ENCODE data around the gene FCF1.
A peak's percentile ranks its signal among the peaks of the same experiment; 100 is the strongest.

Gene FCF1, protein sequence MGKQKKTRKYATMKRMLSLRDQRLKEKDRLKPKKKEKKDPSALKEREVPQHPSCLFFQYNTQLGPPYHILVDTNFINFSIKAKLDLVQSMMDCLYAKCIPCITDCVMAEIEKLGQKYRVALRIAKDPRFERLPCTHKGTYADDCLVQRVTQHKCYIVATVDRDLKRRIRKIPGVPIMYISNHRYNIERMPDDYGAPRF
- total RNA-seq = 30.5 to 87.8 (median 57.4) reads per million in 3 experiments

- DNase-seq = peak; percentile 83
Measured at GRCh38 chr14:74712499-74713394, at the start of gene FCF1, which contains the start of gene AREL1. FCF1 (plus strand) TSS chr14:74713144; CDS start chr14:74713198, 54 bp downstream. AREL1 (minus strand) TSS chr14:74713080; CDS start chr14:74685615, 27,465 bp downstream.

GRCh38 chr14:74663884-74664283 lies 49.1 kb upstream of the FCF1 start:
- no peak for DNase-seq

- no peak for DNase-seq
Measured at GRCh38 chr14:74664717-74665116, 48.2 kb upstream of the FCF1 start.

- no peak for DNase-seq
Measured at GRCh38 chr14:74667758-74668157, 45.2 kb upstream of the FCF1 start.

DNA sequence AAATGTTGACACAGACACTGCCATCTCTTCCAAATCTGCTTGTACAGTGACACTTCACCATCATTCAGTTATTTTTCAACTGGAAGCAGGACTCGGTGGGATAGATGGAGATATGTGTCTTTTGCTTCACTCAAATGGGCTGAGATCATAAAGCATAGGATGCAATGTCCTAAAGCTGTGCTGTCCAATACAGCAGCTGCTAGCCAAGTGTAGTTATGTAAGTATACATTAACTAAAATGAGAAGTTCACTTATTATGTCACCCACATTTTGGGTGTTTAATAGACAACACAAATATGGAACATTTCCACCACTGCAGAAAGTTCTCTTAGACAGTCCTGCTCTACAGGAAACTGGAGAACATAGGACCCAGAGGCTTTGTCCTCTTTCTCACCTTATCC lies 43.7 kb upstream of the FCF1 start:
- DNase-seq = no peak

DNA sequence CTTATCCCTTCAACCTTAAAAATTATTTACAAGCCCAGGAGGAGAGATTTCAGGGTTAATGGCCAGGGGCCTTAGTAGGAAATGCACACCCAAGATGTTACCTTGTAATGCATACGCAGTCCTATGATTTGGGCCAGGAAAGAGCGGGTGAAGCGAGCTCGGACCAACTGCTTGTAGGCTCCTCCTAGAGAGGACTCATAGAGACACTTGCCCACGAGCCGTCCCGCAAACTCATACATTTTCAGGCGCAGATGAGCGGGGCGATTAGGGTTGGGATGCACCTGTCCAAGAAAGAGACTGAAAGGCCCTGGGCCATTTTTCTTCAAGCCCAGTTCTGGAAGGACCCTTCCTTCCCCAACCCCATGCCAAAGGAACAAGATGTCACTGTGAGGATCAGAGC lies 43.1 kb upstream of the FCF1 start:
- DNase-seq = no peak

- DNase-seq = no peak
Measured at GRCh38 chr14:74670726-74671411, 42.1 kb upstream of the FCF1 start.

- no peak for DNase-seq
Measured at GRCh38 chr14:74671789-74672188, 41.2 kb upstream of the FCF1 start.

DNA sequence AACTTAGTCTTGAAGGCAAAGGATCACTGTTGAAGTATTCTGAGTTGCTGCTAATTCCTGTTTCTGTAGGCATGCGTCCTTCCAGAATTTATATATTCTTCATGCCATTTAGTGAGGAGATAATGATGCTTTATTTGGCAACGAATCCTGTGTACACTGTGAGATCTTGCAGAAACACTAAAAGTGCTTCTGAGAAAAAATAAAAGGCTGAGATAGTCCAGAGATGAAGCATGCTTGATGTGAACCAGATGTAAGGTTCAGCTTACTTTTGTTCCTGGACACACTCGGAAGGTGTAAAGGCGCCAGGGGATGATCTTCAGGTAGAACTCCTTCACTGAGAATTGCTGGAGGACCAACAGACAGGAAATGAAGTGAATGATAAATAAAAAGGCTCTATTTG lies 39.2 kb upstream of the FCF1 start:
- no peak for DNase-seq

- no peak for DNase-seq
Measured at GRCh38 chr14:74675219-74675618, 37.7 kb upstream of the FCF1 start.

DNA sequence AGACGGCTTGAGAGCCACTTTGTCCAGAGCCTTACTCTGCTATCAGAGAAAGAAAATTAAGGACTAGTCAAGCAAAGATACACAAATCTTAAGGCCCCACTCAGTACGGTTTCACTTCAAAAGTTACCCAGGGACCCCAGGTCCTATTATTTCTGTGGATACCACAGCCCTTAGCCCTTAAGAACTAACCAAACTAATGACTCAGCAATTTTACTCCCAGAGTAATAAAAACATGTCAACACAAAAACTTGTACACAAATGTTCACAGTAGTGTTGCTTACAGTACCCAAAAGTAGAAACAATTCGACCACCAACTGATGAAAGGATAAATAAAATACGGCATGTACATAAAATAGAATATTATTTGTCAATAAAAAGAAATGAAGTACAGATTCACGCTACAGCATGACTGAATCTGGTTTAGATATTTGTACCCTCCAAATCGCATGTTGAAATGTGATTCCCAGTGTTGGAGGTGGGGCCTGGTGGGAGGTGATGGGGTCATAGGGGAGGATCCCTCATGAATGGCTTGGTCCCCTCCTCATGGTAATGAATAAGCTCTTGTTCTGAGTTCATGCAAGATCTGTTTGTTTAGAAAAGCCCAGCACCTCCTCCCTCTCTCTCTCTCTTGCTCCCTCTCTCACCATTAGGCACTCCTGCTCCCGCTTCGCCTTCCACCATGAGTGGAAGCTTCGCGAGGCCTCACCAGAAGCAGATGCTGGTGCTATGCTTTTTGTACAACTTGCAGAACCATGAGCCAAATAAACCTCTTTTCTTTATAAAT lies 30.6 kb upstream of the FCF1 start:
- DNase-seq = no peak

- DNase-seq = no peak
Measured at GRCh38 chr14:74683406-74683805, 29.5 kb upstream of the FCF1 start.

GRCh38 chr14:74684434-74684833 lies 28.5 kb upstream of the FCF1 start:
- no peak for DNase-seq

DNA sequence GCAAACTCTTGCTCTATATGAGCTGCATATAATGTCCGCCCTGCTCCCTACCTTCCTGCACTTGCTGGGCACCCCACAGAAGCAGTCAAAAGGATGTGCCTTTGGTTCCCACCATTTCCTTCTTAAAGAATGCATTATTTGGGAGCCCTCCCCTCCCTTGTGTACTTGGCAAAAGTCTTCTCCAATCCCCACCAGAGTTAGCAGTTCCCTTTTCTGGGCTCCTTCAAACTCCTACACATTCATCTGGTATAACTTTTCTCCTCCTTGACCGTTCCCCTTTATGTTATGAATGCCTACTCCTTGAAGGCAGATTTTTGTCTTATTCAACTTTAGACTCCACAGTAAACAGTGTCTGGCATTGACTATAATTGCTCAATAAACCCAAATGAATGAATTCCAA lies 27.9 kb upstream of the FCF1 start:
- DNase-seq = no peak

- DNase-seq = no peak
Measured at GRCh38 chr14:74685921-74686678, 26.8 kb upstream of the FCF1 start.

GRCh38 chr14:74691456-74691855 lies 21.5 kb upstream of the FCF1 start:
- DNase-seq = no peak

- DNase-seq = no peak
Measured at GRCh38 chr14:74693191-74693590, 19.8 kb upstream of the FCF1 start.

DNA sequence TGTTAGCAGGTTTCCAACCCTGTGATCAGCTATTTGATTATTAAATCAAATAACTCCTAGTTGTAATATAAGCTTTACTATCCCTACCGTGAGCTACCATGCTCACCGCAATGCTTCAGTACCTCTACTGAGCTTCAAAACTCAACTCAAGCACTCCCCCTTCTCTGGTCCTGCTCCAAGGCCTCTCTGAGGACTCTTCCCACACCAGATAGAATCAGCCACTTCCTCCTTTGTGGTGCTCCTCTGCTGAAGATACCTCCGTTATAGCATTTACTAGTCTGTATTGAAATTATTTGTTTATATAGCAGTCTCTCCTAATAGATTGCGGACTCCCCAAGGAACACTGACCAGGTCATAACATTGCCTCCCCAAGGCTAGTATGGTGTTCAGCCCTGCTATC lies 17.5 kb upstream of the FCF1 start:
- DNase-seq = no peak

GRCh38 chr14:74697011-74697410 lies 15.9 kb upstream of the FCF1 start:
- no peak for DNase-seq

GRCh38 chr14:74697543-74697942 lies 15.4 kb upstream of the FCF1 start:
- no peak for DNase-seq

- DNase-seq = no peak
Measured at GRCh38 chr14:74697976-74698375, 15.0 kb upstream of the FCF1 start.

DNA sequence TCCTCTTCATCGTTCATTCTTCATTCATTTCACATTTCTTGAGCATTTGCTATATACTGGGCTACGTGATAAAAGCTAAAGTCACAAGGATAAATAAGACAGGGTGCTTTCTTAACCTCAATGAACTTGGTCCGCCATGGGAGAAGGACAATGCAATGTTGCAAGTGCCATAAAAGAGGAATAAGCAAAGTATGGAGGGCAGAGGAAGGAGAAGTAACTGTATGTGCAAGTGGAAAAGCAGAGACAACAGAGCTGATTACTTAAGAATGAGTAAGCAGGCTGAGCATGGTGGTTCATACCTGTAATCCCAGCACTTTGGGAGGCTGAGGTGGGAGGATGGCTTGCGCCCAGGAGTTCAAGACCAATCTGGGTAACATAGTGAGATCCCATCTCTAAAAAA lies 14.5 kb upstream of the FCF1 start:
- no peak for DNase-seq
